ENCODE data around the gene DEF6. TPM values are rescaled to one million over a fixed set of nuclear protein-coding genes. Genes with fewer than 3 reads are reported as not detected.

Gene DEF6
- total RNA-seq, 1 donor from 2014 or later: 5.2 TPM

GRCh38 chr6:35368038-35368887 is 70.6 kb downstream of the DEF6 start:
- peaks cover 0 to 3% (median 0%) of the 10 kb centered on the region in 3 donors for H3K36me3 ChIP-seq (ENCODE audit: control insufficient read depth in 3 of 3, insufficient read depth in 3 of 3, low read length in 3 of 3)
- H3K9ac ChIP-seq (ENCODE audit: low read depth in 1 of 3, low read length in 3 of 3): no peak overlapping the region
- H3K4me1 ChIP-seq (ENCODE audit: control insufficient read depth in 3 of 3, insufficient read depth in 3 of 3, low read length in 3 of 3): peaks cover 34 to 66% (median 51%) of the 10 kb centered on the region in 3 donors
- H3K4me3 ChIP-seq (ENCODE audit: low read length in 3 of 3): no peak overlapping the region
- peak overlapping the region; percentile 14 for H3K27ac ChIP-seq (ENCODE audit: low read depth, low read length)
- no peaks in the 10 kb centered on the region for H3K27me3 ChIP-seq (ENCODE audit: control insufficient read depth in 3 of 3, insufficient read depth in 3 of 3, low read length in 3 of 3)
- H3K9me3 ChIP-seq (ENCODE audit: control insufficient read depth in 3 of 3, low read length in 3 of 3): no peaks in the 10 kb centered on the region

- H3K9me3 ChIP-seq (ENCODE audit: control insufficient read depth in 3 of 3, low read length in 3 of 3): no peaks in the 10 kb centered on the region
- peak overlapping the region; percentile 35 to 56 (median 51) for H3K4me3 ChIP-seq (ENCODE audit: low read length in 3 of 3)
- peak overlapping the region; percentile 90 for H3K27ac ChIP-seq (ENCODE audit: low read depth, low read length)
- peaks cover 29 to 62% (median 47%) of the 10 kb centered on the region in 3 donors for H3K4me1 ChIP-seq (ENCODE audit: control insufficient read depth in 3 of 3, insufficient read depth in 3 of 3, low read length in 3 of 3)
- peaks cover 0 to 3% (median 0%) of the 10 kb centered on the region in 3 donors for H3K36me3 ChIP-seq (ENCODE audit: control insufficient read depth in 3 of 3, insufficient read depth in 3 of 3, low read length in 3 of 3)
- no peaks in the 10 kb centered on the region for H3K27me3 ChIP-seq (ENCODE audit: control insufficient read depth in 3 of 3, insufficient read depth in 3 of 3, low read length in 3 of 3)
- H3K9ac ChIP-seq (ENCODE audit: low read depth in 1 of 3, low read length in 3 of 3): peak overlapping the region; percentile 68 to 74 (median 71)
Observed at GRCh38 chr6:35370124-35370741, 72.6 kb downstream of the DEF6 start.

- no peaks in the 10 kb centered on the region for H3K27me3 ChIP-seq (ENCODE audit: control insufficient read depth in 3 of 3, insufficient read depth in 3 of 3, low read length in 3 of 3)
- H3K4me1 ChIP-seq (ENCODE audit: control insufficient read depth in 3 of 3, insufficient read depth in 3 of 3, low read length in 3 of 3): peaks cover 29 to 56% (median 42%) of the 10 kb centered on the region in 3 donors
- H3K4me3 ChIP-seq (ENCODE audit: low read length in 3 of 3): peak overlapping the region in 2 of 3 donors; percentile 12 to 22
- H3K27ac ChIP-seq (ENCODE audit: low read depth, low read length): peak overlapping the region; percentile 90
- peaks cover 0 to 3% (median 0%) of the 10 kb centered on the region in 3 donors for H3K36me3 ChIP-seq (ENCODE audit: control insufficient read depth in 3 of 3, insufficient read depth in 3 of 3, low read length in 3 of 3)
- no peaks in the 10 kb centered on the region for H3K9me3 ChIP-seq (ENCODE audit: control insufficient read depth in 3 of 3, low read length in 3 of 3)
- peak overlapping the region; percentile 34 to 63 (median 62) for H3K9ac ChIP-seq (ENCODE audit: low read depth in 1 of 3, low read length in 3 of 3)
Observed at GRCh38 chr6:35370785-35371493, 73.3 kb downstream of the DEF6 start.

Other genes starting within 250 kb of the DEF6 start
- gene TCP11, start 156.5 kb upstream of the DEF6 start, total RNA-seq: not detected
- 0.52 TPM for gene SCUBE3, start 83.9 kb upstream of the DEF6 start, total RNA-seq
- 16.7 TPM for gene ZNF76, start 38.1 kb upstream of the DEF6 start, total RNA-seq
- gene PPARD, start 44.7 kb downstream of the DEF6 start, total RNA-seq: 2.6 TPM
- gene FANCE, start 154.5 kb downstream of the DEF6 start, total RNA-seq: 21.9 TPM
- 3,222 TPM for gene RPL10A, start 170.6 kb downstream of the DEF6 start, total RNA-seq
- gene TEAD3, start 199.3 kb downstream of the DEF6 start, total RNA-seq: 6.8 TPM
- 0.52 TPM for gene TULP1, start 215.1 kb downstream of the DEF6 start, total RNA-seq